ENCODE data around the gene LPCAT3.

LPCAT3 gene

GRCh38 chr12:6996040-6996441, 22.2 kb downstream of the LPCAT3 start:
- Histone ChIP-seq H3K79me2 (ENCODE audit: control insufficient read depth, low read length) (no peaks in the 10 kb centered on the region), H3K9me3 (ENCODE audit: control insufficient read depth, insufficient read depth, low read length) (no peaks in the 10 kb centered on the region), H3K27me3 (ENCODE audit: control insufficient read depth, low read length) (no peaks in the 10 kb centered on the region), H3K4me2 (ENCODE audit: low read length) (no peak overlapping the region), H3K4me1 (ENCODE audit: control insufficient read depth, low read length) (no peaks in the 10 kb centered on the region), H3F3A (ENCODE audit: control insufficient read depth, insufficient read depth) (peaks cover 6% of the 10 kb centered on the region; the same call in 1 of the 2 replicates), H3K36me3 (ENCODE audit: control insufficient read depth, low read length) (peaks cover 40% of the 10 kb centered on the region), H3K4me3 (ENCODE audit: low read length) (no peak overlapping the region), H4K20me1 (ENCODE audit: control insufficient read depth, insufficient read depth, low read depth, low read length) (no peaks in the 10 kb centered on the region), H3K27ac (ENCODE audit: low read depth, low read length) (no peak overlapping the region), H3K9me2 (replicated peaks; ENCODE audit: control insufficient read depth, low read length) (no peaks in the 10 kb centered on the region)
- no peak for TF ChIP-seq EZH2phosphoT487 (IDR thresholded peaks at IDR 0.05; ENCODE audit: borderline replicate concordance, low read length)
- TF ChIP-seq, protein P1, sequence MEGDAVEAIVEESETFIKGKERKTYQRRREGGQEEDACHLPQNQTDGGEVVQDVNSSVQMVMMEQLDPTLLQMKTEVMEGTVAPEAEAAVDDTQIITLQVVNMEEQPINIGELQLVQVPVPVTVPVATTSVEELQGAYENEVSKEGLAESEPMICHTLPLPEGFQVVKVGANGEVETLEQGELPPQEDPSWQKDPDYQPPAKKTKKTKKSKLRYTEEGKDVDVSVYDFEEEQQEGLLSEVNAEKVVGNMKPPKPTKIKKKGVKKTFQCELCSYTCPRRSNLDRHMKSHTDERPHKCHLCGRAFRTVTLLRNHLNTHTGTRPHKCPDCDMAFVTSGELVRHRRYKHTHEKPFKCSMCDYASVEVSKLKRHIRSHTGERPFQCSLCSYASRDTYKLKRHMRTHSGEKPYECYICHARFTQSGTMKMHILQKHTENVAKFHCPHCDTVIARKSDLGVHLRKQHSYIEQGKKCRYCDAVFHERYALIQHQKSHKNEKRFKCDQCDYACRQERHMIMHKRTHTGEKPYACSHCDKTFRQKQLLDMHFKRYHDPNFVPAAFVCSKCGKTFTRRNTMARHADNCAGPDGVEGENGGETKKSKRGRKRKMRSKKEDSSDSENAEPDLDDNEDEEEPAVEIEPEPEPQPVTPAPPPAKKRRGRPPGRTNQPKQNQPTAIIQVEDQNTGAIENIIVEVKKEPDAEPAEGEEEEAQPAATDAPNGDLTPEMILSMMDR (IDR thresholded peaks at IDR 0.05; ENCODE audit: low read depth, low read length, poor library complexity, severe bottlenecking): no peak

- Histone ChIP-seq H3K4me1 (ENCODE audit: control insufficient read depth, low read length) (no peaks in the 10 kb centered on the region), H3K27ac (ENCODE audit: low read depth, low read length) (no peak overlapping the region), H3K36me3 (ENCODE audit: control insufficient read depth, low read length) (peaks cover 35% of the 10 kb centered on the region), H3K9me2 (replicated peaks; ENCODE audit: control insufficient read depth, low read length) (no peaks in the 10 kb centered on the region), H3K9me3 (ENCODE audit: control insufficient read depth, insufficient read depth, low read length) (no peaks in the 10 kb centered on the region), H3K79me2 (ENCODE audit: control insufficient read depth, low read length) (no peaks in the 10 kb centered on the region), H3K4me2 (ENCODE audit: low read length) (no peak overlapping the region), H4K20me1 (ENCODE audit: control insufficient read depth, insufficient read depth, low read depth, low read length) (no peaks in the 10 kb centered on the region), H3K4me3 (ENCODE audit: low read length) (no peak overlapping the region), H3K27me3 (ENCODE audit: control insufficient read depth, low read length) (no peaks in the 10 kb centered on the region), H3F3A (ENCODE audit: control insufficient read depth, insufficient read depth) (peaks cover 8% of the 10 kb centered on the region; the same call in 1 of the 2 replicates)
- TF ChIP-seq EZH2phosphoT487 (IDR thresholded peaks at IDR 0.05; ENCODE audit: borderline replicate concordance, low read length): no peak
- TF ChIP-seq, protein P1 (IDR thresholded peaks at IDR 0.05; ENCODE audit: low read depth, low read length, poor library complexity, severe bottlenecking): no peak
Measured at GRCh38 chr12:6987956-6988553, 30.2 kb downstream of the LPCAT3 start.

DNA sequence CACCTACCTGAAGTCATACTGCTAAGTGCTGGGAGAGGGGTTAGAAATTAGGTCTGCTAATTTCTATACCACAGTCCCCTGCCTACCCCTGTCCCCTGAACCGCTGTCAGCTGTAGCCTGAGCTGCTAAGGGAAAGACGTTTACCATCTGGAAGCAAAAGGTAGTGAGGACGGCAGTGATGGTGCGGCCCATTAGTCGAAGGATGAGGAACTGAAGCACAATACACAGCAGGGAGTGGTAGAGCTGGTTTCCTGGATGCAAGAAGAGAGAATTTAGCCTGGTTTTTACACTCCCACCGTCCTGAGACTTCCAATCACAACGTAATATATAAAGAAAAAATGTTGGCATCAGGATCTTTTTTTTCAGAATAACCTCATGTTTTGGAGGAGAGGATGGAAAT, 35.7 kb downstream of the LPCAT3 start:
- H3K27me3 ChIP-seq (ENCODE audit: control insufficient read depth, low read length): no peaks in the 10 kb centered on the region
- TF ChIP-seq, protein P1 (IDR thresholded peaks at IDR 0.05; ENCODE audit: low read depth, low read length, poor library complexity, severe bottlenecking): no peak
- TF ChIP-seq EZH2phosphoT487 (IDR thresholded peaks at IDR 0.05; ENCODE audit: borderline replicate concordance, low read length): no peak
- H3K9me3 ChIP-seq (ENCODE audit: control insufficient read depth, insufficient read depth, low read length): no peaks in the 10 kb centered on the region
- peaks cover 6% of the 10 kb centered on the region; the same call in 1 of the 2 replicates for H3F3A ChIP-seq (ENCODE audit: control insufficient read depth, insufficient read depth)
- H3K36me3 ChIP-seq (ENCODE audit: control insufficient read depth, low read length): peaks cover 62% of the 10 kb centered on the region
- no peak overlapping the region for H3K4me3 ChIP-seq (ENCODE audit: low read length)
- no peak overlapping the region for H3K4me2 ChIP-seq (ENCODE audit: low read length)
- H3K79me2 ChIP-seq (ENCODE audit: control insufficient read depth, low read length): no peaks in the 10 kb centered on the region
- H3K9me2 ChIP-seq (replicated peaks; ENCODE audit: control insufficient read depth, low read length): no peaks in the 10 kb centered on the region
- H3K4me1 ChIP-seq (ENCODE audit: control insufficient read depth, low read length): no peaks in the 10 kb centered on the region
- H4K20me1 ChIP-seq (ENCODE audit: control insufficient read depth, insufficient read depth, low read depth, low read length): no peaks in the 10 kb centered on the region
- no peak overlapping the region for H3K27ac ChIP-seq (ENCODE audit: low read depth, low read length)

Measured in DOHH2 (cell line).